Measurements from ENCODE around the gene POLN. TPM values are rescaled to one million over a fixed set of nuclear protein-coding genes. Genes with fewer than 3 reads are reported as not detected.
"Not testable (repeated sequence)": the region's sequence is repeated elsewhere in the genome, so short reads cannot be mapped to it uniquely, and the experiment has no call there.

The POLN gene
- total RNA-seq, 2 donors from 2014 or later: 1.6 to 2.8 TPM

GRCh38 chr4:2165391-2165790, 76.5 kb downstream of the POLN start:
- no peaks in the 10 kb centered on the region for H3K36me3 ChIP-seq

GRCh38 chr4:2163311-2163821, 78.6 kb downstream of the POLN start:
- Histone ChIP-seq H3K27ac (no peak overlapping the region), H3K36me3 (no peaks in the 10 kb centered on the region), H3K4me1 (no peaks in the 10 kb centered on the region), H3K9me3 (no peaks in the 10 kb centered on the region), H3K4me3 (no peak overlapping the region), H3K27me3 (no peaks in the 10 kb centered on the region), H3K9ac (ENCODE audit: low read depth in 2 of 2, low read length in 2 of 2) (peak overlapping the region in 1 of 2 donors; percentile 34)
- intact Hi-C loops (cut with DNase I): no loop called here
- peak; percentile 31 for DNase-seq
- no peak for TF ChIP-seq CTCF (IDR thresholded peaks at IDR 0.05)

More at GRCh38 chr4:2165391-2165790, 76.5 kb downstream of the POLN start:
- Histone ChIP-seq H3K4me3 (no peak overlapping the region), H3K27ac (no peak overlapping the region), H3K27me3 (no peaks in the 10 kb centered on the region), H3K9me3 (no peaks in the 10 kb centered on the region), H3K9ac (ENCODE audit: low read depth in 2 of 2, low read length in 2 of 2) (no peak overlapping the region), H3K4me1 (no peaks in the 10 kb centered on the region)
- DNase-seq: no peak
- intact Hi-C loops (cut with DNase I): no loop called here
- no peak for TF ChIP-seq CTCF (IDR thresholded peaks at IDR 0.05)

GRCh38 chr4:2161092-2161703, 80.7 kb downstream of the POLN start:
- intact Hi-C loops (cut with DNase I); H3K36me3 ChIP-seq; H3K9me3 ChIP-seq; H3K4me1 ChIP-seq; H3K27me3 ChIP-seq; DNase-seq; H3K4me3 ChIP-seq; H3K27ac ChIP-seq; H3K9ac ChIP-seq (ENCODE audit: low read depth in 2 of 2, low read length in 2 of 2): not testable (repeated sequence)

GRCh38 chr4:2159931-2160330, 82.0 kb downstream of the POLN start:
- TF ChIP-seq CTCF (IDR thresholded peaks at IDR 0.05): no peak
- H3K27ac ChIP-seq: no peak overlapping the region
- H3K27me3 ChIP-seq: no peaks in the 10 kb centered on the region
- no peaks in the 10 kb centered on the region for H3K9me3 ChIP-seq
- H3K9ac ChIP-seq (ENCODE audit: low read depth in 2 of 2, low read length in 2 of 2): no peak overlapping the region
- intact Hi-C loops (cut with DNase I): no loop called here
- H3K4me3 ChIP-seq: no peak overlapping the region
- DNase-seq: no peak
- no peaks in the 10 kb centered on the region for H3K36me3 ChIP-seq
- no peaks in the 10 kb centered on the region for H3K4me1 ChIP-seq

- no peaks in the 10 kb centered on the region for H3K9me3 ChIP-seq
- no peaks in the 10 kb centered on the region for H3K27me3 ChIP-seq
- no peak overlapping the region for H3K9ac ChIP-seq (ENCODE audit: low read depth in 2 of 2, low read length in 2 of 2)
- no peak for TF ChIP-seq CTCF (IDR thresholded peaks at IDR 0.05)
- H3K27ac ChIP-seq: no peak overlapping the region
- no peaks in the 10 kb centered on the region for H3K36me3 ChIP-seq
- DNase-seq: no peak
- no peak overlapping the region for H3K4me3 ChIP-seq
- intact Hi-C loops (cut with DNase I): no loop called here
- no peaks in the 10 kb centered on the region for H3K4me1 ChIP-seq
These were observed 86.7 kb downstream of the POLN start for GRCh38 chr4:2155246-2155645.

- H3K27me3 ChIP-seq: no peaks in the 10 kb centered on the region
- no peak overlapping the region for H3K4me3 ChIP-seq
- no peak for DNase-seq
- TF ChIP-seq CTCF (IDR thresholded peaks at IDR 0.05): no peak
- no peaks in the 10 kb centered on the region for H3K9me3 ChIP-seq
- no peaks in the 10 kb centered on the region for H3K4me1 ChIP-seq
- intact Hi-C loops (cut with DNase I): no loop called here
- H3K27ac ChIP-seq: no peak overlapping the region
- no peak overlapping the region for H3K9ac ChIP-seq (ENCODE audit: low read depth in 2 of 2, low read length in 2 of 2)
- no peaks in the 10 kb centered on the region for H3K36me3 ChIP-seq
These were observed 87.6 kb downstream of the POLN start for GRCh38 chr4:2154215-2154740.
